GM18498 (cell line): ENCODE measurements around the gene C12orf57.
A peak's percentile ranks its signal among the peaks of the same experiment; 100 is the strongest.
"Not testable (repeated sequence)": the region's sequence is repeated elsewhere in the genome, so short reads cannot be mapped to it uniquely, and the experiment has no call there.

Source experiments
- ATAC-seq: cut with Tn5 transposase; IDR thresholded peaks from one replicate; pipeline ENCODE4 v1.9.1; 2021; ENCODE audit warnings: mild to moderate bottlenecking, moderate library complexity; ENCODE audit not compliant: unreplicated experiment

The C12orf57 gene

GRCh38 chr12:6943722-6944380 lies at the start of gene C12orf57, which contains the start of gene RNU7-1:
C12orf57 (plus strand) TSS chr12:6944022; CDS start chr12:6944122, 100 bp downstream.
RNU7-1 (plus strand) TSS chr12:6943816.
- peak; percentile 41 for ATAC-seq

- no peak for ATAC-seq
Observed at GRCh38 chr12:6894321-6894720, 49.5 kb upstream of the C12orf57 start.

GRCh38 chr12:6896846-6897435 lies 46.9 kb upstream of the C12orf57 start:
- ATAC-seq, result no peak

- no peak for ATAC-seq
Observed at GRCh38 chr12:6899427-6899826, 44.4 kb upstream of the C12orf57 start.

- no peak for ATAC-seq
Observed at GRCh38 chr12:6899837-6900519, 43.8 kb upstream of the C12orf57 start.

- ATAC-seq, result no peak
Observed at GRCh38 chr12:6902448-6902847, 41.4 kb upstream of the C12orf57 start.

- ATAC-seq, result no peak
Observed at GRCh38 chr12:6903722-6904121, 40.1 kb upstream of the C12orf57 start.

GRCh38 chr12:6904280-6905276 lies 39.2 kb upstream of the C12orf57 start, which contains the start of gene LRRC23:
LRRC23 (plus strand) TSS chr12:6904822; CDS start chr12:6905634, 812 bp downstream.
- ATAC-seq, result peak; percentile 95

GRCh38 chr12:6905414-6906040 lies 38.3 kb upstream of the C12orf57 start:
- no peak for ATAC-seq

GRCh38 chr12:6908141-6908540 lies 35.7 kb upstream of the C12orf57 start:
- not testable (repeated sequence) for ATAC-seq

GRCh38 chr12:6909421-6910145 lies 34.2 kb upstream of the C12orf57 start:
- no peak for ATAC-seq

- ATAC-seq, result no peak
Observed at GRCh38 chr12:6912164-6912935, 31.5 kb upstream of the C12orf57 start.

- ATAC-seq, result peak; percentile 75
Observed at GRCh38 chr12:6914246-6914946, 29.4 kb upstream of the C12orf57 start, which contains the start of gene ENO2. ENO2 (plus strand) TSS chr12:6914580; CDS start chr12:6915833, 1,253 bp downstream.

- ATAC-seq, result no peak
Observed at GRCh38 chr12:6914947-6915788, 28.7 kb upstream of the C12orf57 start.

- ATAC-seq, result no peak
Observed at GRCh38 chr12:6915789-6916285, 28.0 kb upstream of the C12orf57 start.

- ATAC-seq, result no peak
Observed at GRCh38 chr12:6916426-6917200, 27.2 kb upstream of the C12orf57 start.
